Keratinocyte (primary cell): ENCODE results near the gene MAGI2. TPM values are rescaled to one million over a fixed set of nuclear protein-coding genes. Genes with fewer than 3 reads are reported as not detected.

Experiments used
- DNase-seq: peaks from one replicate; pipeline ENCODE4 v3.0.0-alpha.2; 2011; ENCODE audit warnings: low read depth, missing footprints, low spot score
- FAIRE-seq: peaks from 2 replicates; lab custom pipeline; 2011; peaks lifted over from hg19 to GRCh38; lab: Jason Lieb, UNC
- H2AFZ ChIP-seq: 2 replicates; pipeline ENCODE4 v1.6.0; 2012; ENCODE audit warnings: low read length, control low read depth, inconsistent platforms; ENCODE audit not compliant: control insufficient read depth
- H3K27ac ChIP-seq: 2 replicates; pipeline ENCODE4 v1.5.1; 2011; ENCODE audit warnings: low read length; ENCODE audit not compliant: control insufficient read depth, insufficient read depth
- H3K27me3 ChIP-seq: 3 replicates; pipeline ENCODE4 v1.6.0; 2011; ENCODE audit warnings: low read length; ENCODE audit not compliant: control insufficient read depth, insufficient read depth; ENCODE audit errors: extremely low read depth
- H3K36me3 ChIP-seq, 2 experiments: 2 replicates in 1 of 2; 3 replicates in 1 of 2; pipeline ENCODE4 v1.5.1; 2011; ENCODE audit warnings: low read length in 2 of 2, mild to moderate bottlenecking in 1 of 2; ENCODE audit not compliant: control insufficient read depth in 2 of 2, insufficient read depth in 2 of 2; ENCODE audit errors: extremely low read depth in 1 of 2
- H3K4me1 ChIP-seq: 3 replicates; pipeline ENCODE4 v1.5.1; 2011; ENCODE audit warnings: low read length; ENCODE audit not compliant: control insufficient read depth, insufficient read depth; ENCODE audit errors: extremely low read depth
- H3K4me2 ChIP-seq: 3 replicates; pipeline ENCODE4 v1.6.0; 2011; ENCODE audit warnings: low read depth, low read length; ENCODE audit not compliant: control insufficient read depth, insufficient read depth; ENCODE audit errors: extremely low read depth
- H3K4me3 ChIP-seq, 3 experiments: fragments of 200-600 bp in 1 of 3; sonication (generic) in 1 of 3; 2 replicates in 2 of 3; 3 replicates in 1 of 3; pipeline ENCODE4 v1.5.1; 2011 to 2016; ENCODE audit warnings: low read length in 3 of 3, mild to moderate bottlenecking in 3 of 3, control low read depth in 2 of 3, inconsistent platforms in 1 of 3, low read depth in 1 of 3, mixed read lengths in 1 of 3, mixed run types in 1 of 3, moderate library complexity in 1 of 3; ENCODE audit not compliant: control insufficient read depth in 2 of 3, insufficient read depth in 2 of 3; ENCODE audit errors: extremely low read depth in 1 of 3
- H3K79me2 ChIP-seq: 2 replicates; pipeline ENCODE4 v1.6.0; 2012; ENCODE audit warnings: low read length; ENCODE audit not compliant: control insufficient read depth, insufficient read depth
- H3K9ac ChIP-seq: 3 replicates; pipeline ENCODE4 v1.6.0; 2011; ENCODE audit warnings: low read length; ENCODE audit not compliant: control insufficient read depth, insufficient read depth; ENCODE audit errors: extremely low read depth
- H3K9me1 ChIP-seq: 3 replicates; pipeline ENCODE4 v1.6.0; 2011; ENCODE audit warnings: low read length; ENCODE audit not compliant: control insufficient read depth, insufficient read depth; ENCODE audit errors: extremely low read depth
- H3K9me3 ChIP-seq: 2 replicates; pipeline ENCODE4 v1.5.1; 2012; ENCODE audit warnings: low read depth, low read length; ENCODE audit not compliant: control insufficient read depth
- H4K20me1 ChIP-seq: 3 replicates; pipeline ENCODE4 v1.6.0; 2011; ENCODE audit warnings: low read length; ENCODE audit not compliant: control insufficient read depth, insufficient read depth; ENCODE audit errors: extremely low read depth
- EZH2 ChIP-seq: IDR thresholded peaks from one replicate; pipeline ENCODE4 v1.6.1; 2012; ENCODE audit warnings: inconsistent platforms, mild to moderate bottlenecking, low read length, moderate library complexity
- dilution Hi-C: fragments of 300-500 bp; cut with MboI; formaldehyde crosslinking; loops from one replicate; pipeline ENCODE4 v1.7.0; 2020; ENCODE audit warnings: low sequenced_read_pairs; ENCODE audit not compliant: extremely low pct_ligation_motif_present
- polyA plus RNA-seq, 5 experiments: library from polyadenylated mRNA; depleted of rRNA in 3 of 5; stranded (reverse) in 3 of 5; stranded (forward) in 1 of 5; unstranded in 1 of 5; fragments of >200 nt; gene quantifications; 1 replicate in 1 of 5; 2 replicates in 3 of 5; 3 replicates in 1 of 5; pipeline versions ENCODE4 v1.2.1 to v1.2.3, GENCODE V29; 2011 to 2012; ENCODE audit warnings: missing spikeins in 2 of 5, low read depth in 1 of 5, low replicate concordance in 1 of 5
- TF ChIP-seq, protein P1 (sequence below), 3 experiments: IDR thresholded peaks in 1 of 3; conservative IDR thresholded peaks in 1 of 3; optimal IDR thresholded peaks in 1 of 3; 2 replicates in 2 of 3; 3 replicates in 1 of 3; pipeline versions ENCODE3 to v1.5.1; 2011; ENCODE audit warnings: low read length in 3 of 3, mild to moderate bottlenecking in 3 of 3, moderate library complexity in 2 of 3, control low read depth in 1 of 3, inconsistent platforms in 1 of 3; ENCODE audit not compliant: insufficient read depth in 2 of 3; ENCODE audit errors: extremely low read depth in 1 of 3

Gene MAGI2
- polyA plus RNA-seq, 1 donor (not counting 4 experiments of a cell fraction or from before 2014, with no cell fraction given) = 0.07 TPM

DNA sequence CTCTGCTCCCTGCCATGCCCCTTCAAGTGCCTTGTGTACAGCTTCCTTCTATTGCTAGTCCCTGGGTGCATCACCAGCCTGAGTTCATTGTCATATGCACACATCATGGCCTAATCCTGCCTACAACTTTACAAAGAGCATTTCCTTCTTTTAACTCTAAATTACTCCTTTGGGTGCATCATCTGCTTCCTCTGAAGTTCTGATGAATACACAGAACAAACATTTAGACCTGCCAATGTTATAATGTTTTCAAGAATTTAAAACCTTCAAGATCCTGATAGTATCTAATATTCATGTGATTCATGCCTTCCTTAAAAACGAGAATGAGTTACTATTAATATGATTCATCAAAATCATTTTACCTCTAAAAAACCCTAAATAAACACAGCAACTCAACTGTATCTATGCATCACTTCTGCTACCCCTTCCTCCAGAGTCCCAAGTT lies 357.1 kb downstream of the MAGI2 start:
- DNase-seq (no peak), FAIRE-seq (no peak)
- Histone ChIP-seq H3K27ac (no peak overlapping the region), H3K36me3 (no peaks in the 10 kb centered on the region), H3K27me3 (no peaks in the 10 kb centered on the region), H3K4me1 (no peaks in the 10 kb centered on the region), H4K20me1 (no peaks in the 10 kb centered on the region), H2AFZ (no peak overlapping the region), H3K9me1 (no peaks in the 10 kb centered on the region), H3K9ac (no peak overlapping the region), H3K9me3 (no peaks in the 10 kb centered on the region), H3K4me3 (no peak overlapping the region), H3K4me2 (no peak overlapping the region), H3K79me2 (no peaks in the 10 kb centered on the region)
- no peak for TF ChIP-seq EZH2
- TF ChIP-seq, protein P1, sequence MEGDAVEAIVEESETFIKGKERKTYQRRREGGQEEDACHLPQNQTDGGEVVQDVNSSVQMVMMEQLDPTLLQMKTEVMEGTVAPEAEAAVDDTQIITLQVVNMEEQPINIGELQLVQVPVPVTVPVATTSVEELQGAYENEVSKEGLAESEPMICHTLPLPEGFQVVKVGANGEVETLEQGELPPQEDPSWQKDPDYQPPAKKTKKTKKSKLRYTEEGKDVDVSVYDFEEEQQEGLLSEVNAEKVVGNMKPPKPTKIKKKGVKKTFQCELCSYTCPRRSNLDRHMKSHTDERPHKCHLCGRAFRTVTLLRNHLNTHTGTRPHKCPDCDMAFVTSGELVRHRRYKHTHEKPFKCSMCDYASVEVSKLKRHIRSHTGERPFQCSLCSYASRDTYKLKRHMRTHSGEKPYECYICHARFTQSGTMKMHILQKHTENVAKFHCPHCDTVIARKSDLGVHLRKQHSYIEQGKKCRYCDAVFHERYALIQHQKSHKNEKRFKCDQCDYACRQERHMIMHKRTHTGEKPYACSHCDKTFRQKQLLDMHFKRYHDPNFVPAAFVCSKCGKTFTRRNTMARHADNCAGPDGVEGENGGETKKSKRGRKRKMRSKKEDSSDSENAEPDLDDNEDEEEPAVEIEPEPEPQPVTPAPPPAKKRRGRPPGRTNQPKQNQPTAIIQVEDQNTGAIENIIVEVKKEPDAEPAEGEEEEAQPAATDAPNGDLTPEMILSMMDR (optimal IDR thresholded peaks at IDR 0.05 in 1 of 3, IDR thresholded peaks at IDR 0.05 in 1 of 3, conservative IDR thresholded peaks at IDR 0.05 in 1 of 3; ENCODE audit: extremely low read depth in 1 of 3, insufficient read depth in 2 of 3, low read length in 3 of 3) = no peak
- dilution Hi-C loops = no loop called here

- dilution Hi-C loops = no loop called here
These were observed 360.0 kb downstream of the MAGI2 start for GRCh38 chr7:79093421-79093820.

More at GRCh38 chr7:79093421-79093820, 360.0 kb downstream of the MAGI2 start:
- Histone ChIP-seq H4K20me1 (no peaks in the 10 kb centered on the region), H3K27me3 (no peaks in the 10 kb centered on the region), H3K9me3 (no peaks in the 10 kb centered on the region), H3K9ac (no peak overlapping the region), H3K27ac (no peak overlapping the region), H3K9me1 (no peaks in the 10 kb centered on the region), H3K36me3 (no peaks in the 10 kb centered on the region), H3K4me3 (no peak overlapping the region), H2AFZ (no peak overlapping the region), H3K4me1 (no peaks in the 10 kb centered on the region), H3K79me2 (no peaks in the 10 kb centered on the region), H3K4me2 (no peak overlapping the region)
- FAIRE-seq (no peak), DNase-seq (no peak)
- TF ChIP-seq, protein P1 (optimal IDR thresholded peaks at IDR 0.05 in 1 of 3, IDR thresholded peaks at IDR 0.05 in 1 of 3, conservative IDR thresholded peaks at IDR 0.05 in 1 of 3; ENCODE audit: extremely low read depth in 1 of 3, insufficient read depth in 2 of 3, low read length in 3 of 3) = no peak
